GM19043 (cell line): ENCODE results near the gene POU4F3.

ENCODE experiments used
- ATAC-seq: cut with Tn5 transposase; IDR thresholded peaks from one replicate; pipeline ENCODE4 v1.9.1; 2021; ENCODE audit warnings: low read depth; ENCODE audit not compliant: unreplicated experiment

The POU4F3 gene

DNA sequence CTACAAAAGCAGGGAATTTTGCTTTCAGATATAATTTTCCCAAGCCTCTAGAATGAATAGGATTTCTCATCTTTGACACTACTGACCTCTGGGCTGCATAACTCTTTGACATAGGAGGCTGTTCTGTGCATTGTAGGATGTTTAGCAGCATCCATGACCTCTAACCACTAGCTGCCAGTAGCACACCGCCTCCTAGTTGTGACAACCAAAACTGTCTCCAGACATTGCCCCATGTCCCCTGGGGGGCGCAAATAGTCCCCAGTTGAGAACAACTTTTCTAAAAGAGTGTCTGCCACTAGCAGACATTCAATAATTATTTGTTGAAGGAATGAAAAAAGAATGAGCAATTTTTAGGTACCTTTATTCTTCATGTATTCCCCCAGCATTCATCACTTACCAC lies 51.8 kb downstream of the POU4F3 start:
- ATAC-seq = no peak
